Liver (tissue), 9 donors: ENCODE measurements around the gene ZNF132. TPM values are rescaled to one million over a fixed set of nuclear protein-coding genes. Genes with fewer than 3 reads are reported as not detected.

Experiments used
- DNase-seq: peaks from one replicate; pipeline ENCODE4 v3.0.0-alpha.2; 2017; ENCODE audit warnings: low spot score
- H3K27ac ChIP-seq, 2 donors: one replicate each; pipeline ENCODE4 v1.7.0; 2013; ENCODE audit warnings: inconsistent platforms in 2 of 2, low read length in 2 of 2, control low read depth in 1 of 2, low read depth in 1 of 2, mild to moderate bottlenecking in 1 of 2
- H3K27me3 ChIP-seq, 4 donors: one replicate each; pipeline versions ENCODE4 v1.6.1 to v1.7.0; 2013; ENCODE audit warnings: low read length in 3 of 4, inconsistent platforms in 1 of 4, mild to moderate bottlenecking in 1 of 4, moderate library complexity in 1 of 4; ENCODE audit not compliant: control insufficient read depth in 4 of 4, insufficient read depth in 4 of 4
- H3K36me3 ChIP-seq, 4 donors: one replicate each; pipeline versions ENCODE4 v1.6.1 to v1.7.0; 2013; ENCODE audit warnings: low read length in 3 of 4, mild to moderate bottlenecking in 3 of 4, low read depth in 1 of 4, moderate library complexity in 1 of 4; ENCODE audit not compliant: control insufficient read depth in 4 of 4, insufficient read depth in 3 of 4
- H3K4me1 ChIP-seq, 4 donors: one replicate each; pipeline versions ENCODE4 v1.6.1 to v1.7.0; 2013; ENCODE audit warnings: low read length in 3 of 4, mild to moderate bottlenecking in 3 of 4, moderate library complexity in 1 of 4; ENCODE audit not compliant: control insufficient read depth in 4 of 4, insufficient read depth in 4 of 4
- H3K4me3 ChIP-seq, 3 donors: one replicate each; pipeline versions ENCODE4 v1.6.1 to v1.7.0; 2013; ENCODE audit warnings: low read length in 3 of 3, control low read depth in 1 of 3, low read depth in 1 of 3, mild to moderate bottlenecking in 1 of 3
- H3K9ac ChIP-seq, 2 donors: one replicate each; pipeline ENCODE4 v1.7.0; 2013; ENCODE audit warnings: low read length in 2 of 2, mild to moderate bottlenecking in 2 of 2, moderate library complexity in 2 of 2, control low read depth in 1 of 2, low read depth in 1 of 2
- H3K9me3 ChIP-seq, 4 donors: one replicate each; pipeline versions ENCODE4 v1.6.1 to v1.7.0; 2013; ENCODE audit warnings: low read length in 3 of 4; ENCODE audit not compliant: control insufficient read depth in 4 of 4
- EGR1 ChIP-seq, 2 donors: IDR thresholded peaks; 2 replicates each; pipeline ENCODE4 v1.6.1; 2016 to 2018; ENCODE audit warnings: antibody characterized with exemption in 2 of 2, low read depth in 2 of 2
- FOXA1 ChIP-seq: IDR thresholded peaks from 2 replicates; pipeline ENCODE4 v1.6.1; 2016; ENCODE audit warnings: antibody characterized with exemption
- FOXA2 ChIP-seq: IDR thresholded peaks from 2 replicates; pipeline ENCODE4 v1.6.1; 2016; ENCODE audit warnings: antibody characterized with exemption
- GABPA ChIP-seq, 2 donors: IDR thresholded peaks in 1 of 2; conservative IDR thresholded peaks in 1 of 2; 2 replicates each; pipeline ENCODE4 v1.6.1; 2016; ENCODE audit warnings: antibody characterized with exemption in 2 of 2, mild to moderate bottlenecking in 1 of 2, moderate library complexity in 1 of 2
- HNF4A ChIP-seq, 2 donors: conservative IDR thresholded peaks; 2 replicates each; pipeline ENCODE4 v1.6.1; 2016; ENCODE audit warnings: antibody characterized with exemption in 2 of 2, mild to moderate bottlenecking in 2 of 2
- HNF4G ChIP-seq: IDR thresholded peaks from 2 replicates; pipeline ENCODE4 v1.6.1; 2016; ENCODE audit warnings: antibody characterized with exemption
- JUND ChIP-seq, 2 donors: IDR thresholded peaks; 2 replicates each; pipeline ENCODE4 v1.6.1; 2016; ENCODE audit warnings: antibody characterized with exemption in 2 of 2
- RAD21 ChIP-seq, 2 donors: IDR thresholded peaks; 2 replicates each; pipeline ENCODE4 v1.6.1; 2016; ENCODE audit warnings: antibody characterized with exemption in 2 of 2, mild to moderate bottlenecking in 2 of 2
- RXRA ChIP-seq, 2 donors: IDR thresholded peaks; 2 replicates each; pipeline ENCODE4 v1.6.1; 2017 to 2018; ENCODE audit warnings: antibody characterized with exemption in 2 of 2, mild to moderate bottlenecking in 1 of 2
- SP1 ChIP-seq: IDR thresholded peaks from 2 replicates; pipeline ENCODE4 v1.6.1; 2018; ENCODE audit warnings: antibody characterized with exemption, mild to moderate bottlenecking
- TAF1 ChIP-seq: conservative IDR thresholded peaks from 2 replicates; pipeline ENCODE4 v1.6.1; 2016; ENCODE audit warnings: antibody characterized with exemption, mild to moderate bottlenecking
- YY1 ChIP-seq: IDR thresholded peaks from 2 replicates; pipeline ENCODE4 v1.6.1; 2016; ENCODE audit warnings: antibody characterized with exemption, mild to moderate bottlenecking
- WGBS: extraction: QIAGEN DNeasy Blood & Tissue Kit; methylation state at CpG from one replicate; pipeline ENCODE4 v1.1.7; 2013; 5-methylcytosine and 5-hydroxymethylcytosine counted together
- polyA plus RNA-seq, 2 donors: library from polyadenylated mRNA; stranded (reverse) in 1 of 2; unstranded in 1 of 2; fragments of 200-250 nt in 1 of 2; fragments of >200 nt in 1 of 2; fragmentation: Nextera tagmentation in 1 of 2; extraction: Ambion mirVana in 1 of 2; gene quantifications; one replicate each; pipeline versions ENCODE4 v1.2.1 to v1.2.3, GENCODE V29; 2013 to 2015
- total RNA-seq, 2 donors: library from RNA; depleted of rRNA; stranded (reverse); fragments of >200 nt; gene quantifications; one replicate each; pipeline ENCODE4 v1.2.3, GENCODE V29; 2014
- TF ChIP-seq, protein P1 (sequence below): IDR thresholded peaks from 2 replicates; pipeline ENCODE4 v1.6.1; 2016; ENCODE audit warnings: antibody characterized with exemption, mild to moderate bottlenecking
- TF ChIP-seq, protein P2 (sequence below): IDR thresholded peaks from 2 replicates; pipeline ENCODE4 v1.6.1; 2016; ENCODE audit warnings: antibody characterized with exemption
- TF ChIP-seq, protein P3 (sequence below): IDR thresholded peaks from 2 replicates; pipeline ENCODE4 v1.6.1; 2016; ENCODE audit warnings: antibody characterized with exemption
- TF ChIP-seq, protein P4 (sequence below): IDR thresholded peaks from 2 replicates; pipeline ENCODE4 v1.6.1; 2016; ENCODE audit warnings: antibody characterized with exemption
- TF ChIP-seq, protein P5 (sequence below): fragments of 150-350 bp; IDR thresholded peaks from 2 replicates; pipeline ENCODE4 v1.5.1; 2017; ENCODE audit warnings: improper control_type of control experiment, low read depth, low read length; ENCODE audit not compliant: missing input control
- donor health status: healthy.
- donor health status: healthy.
- donor health status: healthy.
- donor health status: healthy.
- donor health status: healthy.

The ZNF132 gene
- total and polyA plus RNA-seq, 4 donors, result 0.64 to 2.0 (median 1.0) TPM

DNA sequence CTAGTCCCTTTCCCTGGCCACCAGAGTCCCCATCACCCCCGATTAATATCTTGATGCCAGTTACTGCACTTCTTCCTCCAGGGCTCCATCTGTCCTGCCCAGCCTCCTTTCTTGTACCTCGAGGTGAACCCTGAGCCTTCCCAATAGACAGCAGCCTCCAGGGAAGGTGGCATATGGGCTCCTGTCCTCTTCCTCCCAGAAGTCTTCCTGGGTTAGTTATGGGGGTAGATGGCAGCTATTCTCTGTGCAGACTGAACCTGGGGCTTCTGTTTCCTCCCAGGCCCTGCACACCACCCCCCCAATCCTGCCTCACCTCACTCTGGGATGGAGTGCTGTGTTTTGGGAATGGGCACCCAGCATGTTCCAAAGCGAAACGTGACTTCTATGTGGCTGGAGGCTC lies 41.9 kb downstream of the ZNF132 start:
- 90% methylated on average over 4 of the region's 4 CpGs for WGBS

More for the DNA sequence above, 41.9 kb downstream of the ZNF132 start:
- peaks cover 0 to 5% (median 0%) of the 10 kb centered on the region in 4 donors for H3K27me3 ChIP-seq
- no peak overlapping the region for H3K4me3 ChIP-seq
- no peaks in the 10 kb centered on the region for H3K9me3 ChIP-seq
- TF ChIP-seq FOXA2 (no peak), HNF4G (no peak), SP1 (no peak), EGR1 (IDR thresholded peaks at IDR 0.05; ENCODE audit: low read depth in 2 of 2) (no peak), HNF4A (conservative IDR thresholded peaks at IDR 0.05) (no peak), FOXA1 (no peak), RXRA (IDR thresholded peaks at IDR 0.05) (no peak), YY1 (no peak), JUND (IDR thresholded peaks at IDR 0.05) (no peak), TAF1 (no peak), RAD21 (IDR thresholded peaks at IDR 0.05) (no peak), GABPA (IDR thresholded peaks at IDR 0.05 in 1 of 2, conservative IDR thresholded peaks at IDR 0.05 in 1 of 2) (no peak)
- TF ChIP-seq, protein P1, sequence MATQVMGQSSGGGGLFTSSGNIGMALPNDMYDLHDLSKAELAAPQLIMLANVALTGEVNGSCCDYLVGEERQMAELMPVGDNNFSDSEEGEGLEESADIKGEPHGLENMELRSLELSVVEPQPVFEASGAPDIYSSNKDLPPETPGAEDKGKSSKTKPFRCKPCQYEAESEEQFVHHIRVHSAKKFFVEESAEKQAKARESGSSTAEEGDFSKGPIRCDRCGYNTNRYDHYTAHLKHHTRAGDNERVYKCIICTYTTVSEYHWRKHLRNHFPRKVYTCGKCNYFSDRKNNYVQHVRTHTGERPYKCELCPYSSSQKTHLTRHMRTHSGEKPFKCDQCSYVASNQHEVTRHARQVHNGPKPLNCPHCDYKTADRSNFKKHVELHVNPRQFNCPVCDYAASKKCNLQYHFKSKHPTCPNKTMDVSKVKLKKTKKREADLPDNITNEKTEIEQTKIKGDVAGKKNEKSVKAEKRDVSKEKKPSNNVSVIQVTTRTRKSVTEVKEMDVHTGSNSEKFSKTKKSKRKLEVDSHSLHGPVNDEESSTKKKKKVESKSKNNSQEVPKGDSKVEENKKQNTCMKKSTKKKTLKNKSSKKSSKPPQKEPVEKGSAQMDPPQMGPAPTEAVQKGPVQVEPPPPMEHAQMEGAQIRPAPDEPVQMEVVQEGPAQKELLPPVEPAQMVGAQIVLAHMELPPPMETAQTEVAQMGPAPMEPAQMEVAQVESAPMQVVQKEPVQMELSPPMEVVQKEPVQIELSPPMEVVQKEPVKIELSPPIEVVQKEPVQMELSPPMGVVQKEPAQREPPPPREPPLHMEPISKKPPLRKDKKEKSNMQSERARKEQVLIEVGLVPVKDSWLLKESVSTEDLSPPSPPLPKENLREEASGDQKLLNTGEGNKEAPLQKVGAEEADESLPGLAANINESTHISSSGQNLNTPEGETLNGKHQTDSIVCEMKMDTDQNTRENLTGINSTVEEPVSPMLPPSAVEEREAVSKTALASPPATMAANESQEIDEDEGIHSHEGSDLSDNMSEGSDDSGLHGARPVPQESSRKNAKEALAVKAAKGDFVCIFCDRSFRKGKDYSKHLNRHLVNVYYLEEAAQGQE, result no peak
- TF ChIP-seq, protein P2, sequence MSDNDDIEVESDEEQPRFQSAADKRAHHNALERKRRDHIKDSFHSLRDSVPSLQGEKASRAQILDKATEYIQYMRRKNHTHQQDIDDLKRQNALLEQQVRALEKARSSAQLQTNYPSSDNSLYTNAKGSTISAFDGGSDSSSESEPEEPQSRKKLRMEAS, result no peak
- TF ChIP-seq, protein P3, sequence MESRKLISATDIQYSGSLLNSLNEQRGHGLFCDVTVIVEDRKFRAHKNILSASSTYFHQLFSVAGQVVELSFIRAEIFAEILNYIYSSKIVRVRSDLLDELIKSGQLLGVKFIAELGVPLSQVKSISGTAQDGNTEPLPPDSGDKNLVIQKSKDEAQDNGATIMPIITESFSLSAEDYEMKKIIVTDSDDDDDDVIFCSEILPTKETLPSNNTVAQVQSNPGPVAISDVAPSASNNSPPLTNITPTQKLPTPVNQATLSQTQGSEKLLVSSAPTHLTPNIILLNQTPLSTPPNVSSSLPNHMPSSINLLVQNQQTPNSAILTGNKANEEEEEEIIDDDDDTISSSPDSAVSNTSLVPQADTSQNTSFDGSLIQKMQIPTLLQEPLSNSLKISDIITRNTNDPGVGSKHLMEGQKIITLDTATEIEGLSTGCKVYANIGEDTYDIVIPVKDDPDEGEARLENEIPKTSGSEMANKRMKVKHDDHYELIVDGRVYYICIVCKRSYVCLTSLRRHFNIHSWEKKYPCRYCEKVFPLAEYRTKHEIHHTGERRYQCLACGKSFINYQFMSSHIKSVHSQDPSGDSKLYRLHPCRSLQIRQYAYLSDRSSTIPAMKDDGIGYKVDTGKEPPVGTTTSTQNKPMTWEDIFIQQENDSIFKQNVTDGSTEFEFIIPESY, result no peak
- TF ChIP-seq, protein P4, sequence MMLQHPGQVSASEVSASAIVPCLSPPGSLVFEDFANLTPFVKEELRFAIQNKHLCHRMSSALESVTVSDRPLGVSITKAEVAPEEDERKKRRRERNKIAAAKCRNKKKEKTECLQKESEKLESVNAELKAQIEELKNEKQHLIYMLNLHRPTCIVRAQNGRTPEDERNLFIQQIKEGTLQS, result no peak
- TF ChIP-seq, protein P5, sequence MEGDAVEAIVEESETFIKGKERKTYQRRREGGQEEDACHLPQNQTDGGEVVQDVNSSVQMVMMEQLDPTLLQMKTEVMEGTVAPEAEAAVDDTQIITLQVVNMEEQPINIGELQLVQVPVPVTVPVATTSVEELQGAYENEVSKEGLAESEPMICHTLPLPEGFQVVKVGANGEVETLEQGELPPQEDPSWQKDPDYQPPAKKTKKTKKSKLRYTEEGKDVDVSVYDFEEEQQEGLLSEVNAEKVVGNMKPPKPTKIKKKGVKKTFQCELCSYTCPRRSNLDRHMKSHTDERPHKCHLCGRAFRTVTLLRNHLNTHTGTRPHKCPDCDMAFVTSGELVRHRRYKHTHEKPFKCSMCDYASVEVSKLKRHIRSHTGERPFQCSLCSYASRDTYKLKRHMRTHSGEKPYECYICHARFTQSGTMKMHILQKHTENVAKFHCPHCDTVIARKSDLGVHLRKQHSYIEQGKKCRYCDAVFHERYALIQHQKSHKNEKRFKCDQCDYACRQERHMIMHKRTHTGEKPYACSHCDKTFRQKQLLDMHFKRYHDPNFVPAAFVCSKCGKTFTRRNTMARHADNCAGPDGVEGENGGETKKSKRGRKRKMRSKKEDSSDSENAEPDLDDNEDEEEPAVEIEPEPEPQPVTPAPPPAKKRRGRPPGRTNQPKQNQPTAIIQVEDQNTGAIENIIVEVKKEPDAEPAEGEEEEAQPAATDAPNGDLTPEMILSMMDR, result no peak
- DNase-seq, result no peak
- H3K27ac ChIP-seq, result no peak overlapping the region
- H3K36me3 ChIP-seq, result peaks cover 11 to 21% (median 15%) of the 10 kb centered on the region in 4 donors
- H3K9ac ChIP-seq, result no peak overlapping the region
- H3K4me1 ChIP-seq, result peaks cover 6 to 22% (median 15%) of the 10 kb centered on the region in 4 donors
